Measurements from ENCODE around the gene PRG3. TPM values are rescaled to one million over a fixed set of nuclear protein-coding genes. Genes with fewer than 3 reads are reported as not detected.

Gene PRG3
- total and polyA plus RNA-seq, 9 of the 15 experiments (the other 6 are each of a cell fraction or from before 2014, with no cell fraction given): 0.18 to 0.55 (median 0.38) TPM; not detected in 6

- no peak for TF ChIP-seq C11orf30 (IDR thresholded peaks at IDR 0.05; ENCODE audit: low read depth)
- peak; percentile 56 for TF ChIP-seq CCNT2 (IDR thresholded peaks at IDR 0.05; ENCODE audit: borderline replicate concordance, extremely low read depth, insufficient read length, low read depth, low read length)
- TF ChIP-seq RBM25 (IDR thresholded peaks at IDR 0.05; ENCODE audit: low read depth, low read length, severe bottlenecking): no peak
- no peak for TF ChIP-seq CAMTA2 (CRISPR knock-in tag; conservative IDR thresholded peaks at IDR 0.05)
- TF ChIP-seq GATAD2A (IDR thresholded peaks at IDR 0.05): peak; percentile 26; the same call in 1 of the 2 replicates
- TF ChIP-seq E2F1 (CRISPR knock-in tag; IDR thresholded peaks at IDR 0.05): no peak
- TF ChIP-seq SMAD3 (CRISPR knock-in tag; conservative IDR thresholded peaks at IDR 0.05): no peak
- no peak for TF ChIP-seq FOXJ3 (CRISPR knock-in tag; IDR thresholded peaks at IDR 0.05)
- TF ChIP-seq MAZ (CRISPR knock-in tag; conservative IDR thresholded peaks at IDR 0.05 in 1 of 2, IDR thresholded peaks at IDR 0.05 in 1 of 2): peak; percentile 82 to 95
- TF ChIP-seq SMC3 (conservative IDR thresholded peaks at IDR 0.05; ENCODE audit: insufficient read depth, low read depth, low read length): no peak
- no peak for TF ChIP-seq ZNF717 (CRISPR knock-in tag; IDR thresholded peaks at IDR 0.05)
- no peak for TF ChIP-seq PTTG1 (tag; IDR thresholded peaks at IDR 0.05; ENCODE audit: low read depth)
- peak; percentile 13; the same call in 1 of the 2 replicates for TF ChIP-seq ZNF121 (CRISPR knock-in tag; conservative IDR thresholded peaks at IDR 0.05)
- no peak for TF ChIP-seq FOXP4 (CRISPR knock-in tag; IDR thresholded peaks at IDR 0.05; ENCODE audit: borderline replicate concordance)
- no peak for TF ChIP-seq CBX2 (IDR thresholded peaks at IDR 0.05; ENCODE audit: insufficient read depth, low read length, poor library complexity, severe bottlenecking)
- TF ChIP-seq ZFPM2 (CRISPR knock-in tag; IDR thresholded peaks at IDR 0.05): no peak
- TF ChIP-seq ZNF583 (CRISPR knock-in tag; IDR thresholded peaks at IDR 0.05): no peak
- no peak for TF ChIP-seq EP300 (IDR thresholded peaks at IDR 0.05; ENCODE audit: low read length)
- TF ChIP-seq, protein P1, sequence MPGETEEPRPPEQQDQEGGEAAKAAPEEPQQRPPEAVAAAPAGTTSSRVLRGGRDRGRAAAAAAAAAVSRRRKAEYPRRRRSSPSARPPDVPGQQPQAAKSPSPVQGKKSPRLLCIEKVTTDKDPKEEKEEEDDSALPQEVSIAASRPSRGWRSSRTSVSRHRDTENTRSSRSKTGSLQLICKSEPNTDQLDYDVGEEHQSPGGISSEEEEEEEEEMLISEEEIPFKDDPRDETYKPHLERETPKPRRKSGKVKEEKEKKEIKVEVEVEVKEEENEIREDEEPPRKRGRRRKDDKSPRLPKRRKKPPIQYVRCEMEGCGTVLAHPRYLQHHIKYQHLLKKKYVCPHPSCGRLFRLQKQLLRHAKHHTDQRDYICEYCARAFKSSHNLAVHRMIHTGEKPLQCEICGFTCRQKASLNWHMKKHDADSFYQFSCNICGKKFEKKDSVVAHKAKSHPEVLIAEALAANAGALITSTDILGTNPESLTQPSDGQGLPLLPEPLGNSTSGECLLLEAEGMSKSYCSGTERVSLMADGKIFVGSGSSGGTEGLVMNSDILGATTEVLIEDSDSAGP (CRISPR knock-in tag; IDR thresholded peaks at IDR 0.05): no peak
- TF ChIP-seq E2F3 (CRISPR knock-in tag; IDR thresholded peaks at IDR 0.05): no peak
- TF ChIP-seq SP2 (IDR thresholded peaks at IDR 0.05; ENCODE audit: extremely low read depth, low read depth, low read length, poor library complexity, severe bottlenecking): no peak
- peak; percentile 81 for TF ChIP-seq SUPT5H (IDR thresholded peaks at IDR 0.05)
- no peak for TF ChIP-seq RAD21 (CRISPR knock-in tag; conservative IDR thresholded peaks at IDR 0.05 in 1 of 2, IDR thresholded peaks at IDR 0.05 in 1 of 2)
- no peak for TF ChIP-seq ZNF778 (CRISPR knock-in tag; IDR thresholded peaks at IDR 0.05)
- no peak for TF ChIP-seq SRF (CRISPR knock-in tag; IDR thresholded peaks at IDR 0.05)
Measured at GRCh38 chr11:57426929-57427726, 46.2 kb upstream of the PRG3 start, which contains the start of gene SLC43A3 (continued).

Data from K562 (cell line).